ENCODE data around the gene GPR146. TPM values are rescaled to one million over a fixed set of nuclear protein-coding genes. Genes with fewer than 3 reads are reported as not detected.
A peak's percentile ranks its signal among the peaks of the same experiment; 100 is the strongest.

Gene GPR146
- total and polyA plus RNA-seq, 7 donors, result 5.0 to 14.0 (median 9.4) TPM

- H3K4me1 ChIP-seq, result peaks cover 50% of the 10 kb centered on the region
Observed at GRCh38 chr7:1055491-1055955, 11.2 kb downstream of the GPR146 start.

GRCh38 chr7:1055956-1056784 is 11.8 kb downstream of the GPR146 start:
- H3K36me3 ChIP-seq (ENCODE audit: insufficient read depth in 1 of 2, low read depth in 1 of 2), result peaks cover 0 to 8% of the 10 kb centered on the region in 2 donors
- 30 to 34% (median 31%) methylated on average over 34 to 36 of the region's 36 CpGs for WGBS, 3 donors
- intact Hi-C loops (cut with DNase I), result no loop called here
- no peak overlapping the region for H3K27ac ChIP-seq
- peak overlapping the region; percentile 54 for H3K4me3 ChIP-seq
- H3K4me1 ChIP-seq, result peaks cover 43% of the 10 kb centered on the region
- DNase-seq (peak in 1 of 2 donors; percentile 69), ATAC-seq (peak; percentile 73 to 91 (median 84))
- H3K27me3 ChIP-seq (ENCODE audit: insufficient read depth in 3 of 3, low read length in 2 of 3), result no peaks in the 10 kb centered on the region
- no peak for TF ChIP-seq CTCF (IDR thresholded peaks at IDR 0.05)
- H3K9me3 ChIP-seq, result no peaks in the 10 kb centered on the region

More at GRCh38 chr7:1055491-1055955, 11.2 kb downstream of the GPR146 start:
- no peak for DNase-seq
- H3K36me3 ChIP-seq (ENCODE audit: insufficient read depth in 1 of 2, low read depth in 1 of 2), result peaks cover 0 to 8% of the 10 kb centered on the region in 2 donors
- intact Hi-C loops (cut with DNase I), result no loop called here
- peak overlapping the region; percentile 54 for H3K4me3 ChIP-seq
- no peaks in the 10 kb centered on the region for H3K9me3 ChIP-seq
- no peaks in the 10 kb centered on the region for H3K27me3 ChIP-seq (ENCODE audit: insufficient read depth in 3 of 3, low read length in 2 of 3)
- 55 to 59% (median 56%) methylated on average over 15 of the region's 15 CpGs for WGBS, 3 donors
- no peak overlapping the region for H3K27ac ChIP-seq
- ATAC-seq, result no peak
- no peak for TF ChIP-seq CTCF (IDR thresholded peaks at IDR 0.05)

GRCh38 chr7:1056785-1057410 is 12.6 kb downstream of the GPR146 start:
- Histone ChIP-seq H3K4me3 (peak overlapping the region; percentile 54), H3K9me3 (no peaks in the 10 kb centered on the region), H3K36me3 (ENCODE audit: insufficient read depth in 1 of 2, low read depth in 1 of 2) (peaks cover 0 to 8% of the 10 kb centered on the region in 2 donors), H3K4me1 (peaks cover 36% of the 10 kb centered on the region), H3K27me3 (ENCODE audit: insufficient read depth in 3 of 3, low read length in 2 of 3) (no peaks in the 10 kb centered on the region), H3K27ac (no peak overlapping the region)
- 48 to 74% (median 49%) methylated on average over 25 to 27 of the region's 27 CpGs for WGBS, 3 donors
- TF ChIP-seq CTCF (IDR thresholded peaks at IDR 0.05), result no peak
- intact Hi-C loops (cut with DNase I), result no loop called here
- no peak for DNase-seq
- peak in 2 of 4 donors; percentile 16 to 17 for ATAC-seq

GRCh38 chr7:1057416-1058291 is 13.3 kb downstream of the GPR146 start:
- 84 to 91% (median 86%) methylated on average over 57 to 62 of the region's 62 CpGs for WGBS, 3 donors
- intact Hi-C loops (cut with DNase I), result no loop called here
- TF ChIP-seq CTCF (IDR thresholded peaks at IDR 0.05), result no peak
- H3K27ac ChIP-seq, result no peak overlapping the region
- H3K4me1 ChIP-seq, result peaks cover 29% of the 10 kb centered on the region
- H3K36me3 ChIP-seq (ENCODE audit: insufficient read depth in 1 of 2, low read depth in 1 of 2), result peaks cover 0 to 8% of the 10 kb centered on the region in 2 donors
- H3K27me3 ChIP-seq (ENCODE audit: insufficient read depth in 3 of 3, low read length in 2 of 3), result no peaks in the 10 kb centered on the region
- no peak overlapping the region for H3K4me3 ChIP-seq
- no peaks in the 10 kb centered on the region for H3K9me3 ChIP-seq
- ATAC-seq (no peak), DNase-seq (peak in 1 of 2 donors; percentile 58)

Data from psoas muscle (tissue), 8 donors.